Ascending aorta (tissue), 2 donors: ENCODE measurements around the gene ETNK2. TPM values are rescaled to one million over a fixed set of nuclear protein-coding genes. Genes with fewer than 3 reads are reported as not detected.

Experiments
- DNase-seq, 2 donors: peaks; one replicate each; pipeline ENCODE4 v3.0.0-alpha.2; 2019; ENCODE audit warnings: low spot score in 2 of 2
- H3K27ac ChIP-seq, 2 donors: fragments of 200-600 bp; sonication (generic); one replicate each; pipeline ENCODE4 v1.5.1; 2016 to 2017; ENCODE audit warnings: mild to moderate bottlenecking in 1 of 2
- H3K27me3 ChIP-seq: fragments of 200-600 bp; sonication (generic); one replicate; pipeline ENCODE4 v1.5.1; 2017
- H3K36me3 ChIP-seq, 2 donors: fragments of 200-600 bp; sonication (generic); one replicate each; pipeline ENCODE4 v1.5.1; 2016
- H3K4me1 ChIP-seq, 2 donors: fragments of 200-600 bp; sonication (generic); one replicate each; pipeline ENCODE4 v1.5.1; 2016 to 2017; ENCODE audit warnings: mild to moderate bottlenecking in 1 of 2
- H3K4me3 ChIP-seq, 2 donors: fragments of 200-600 bp; sonication (generic); one replicate each; pipeline ENCODE4 v1.5.1; 2016 to 2017; ENCODE audit warnings: mild to moderate bottlenecking in 1 of 2
- H3K9me3 ChIP-seq, 2 donors: fragments of 200-600 bp; sonication (generic); one replicate each; pipeline ENCODE4 v1.5.1; 2016
- intact Hi-C: fragments of 100-400 bp; cut with DNase I; formaldehyde crosslinking; loops from one replicate; pipeline ENCODE4 v1.15.1; 2023
- total RNA-seq: library from RNA; depleted of rRNA; stranded (reverse); fragments of >200 nt; gene quantifications from one replicate; pipeline ENCODE4 v1.1.0, GENCODE V29; 2016
- TF ChIP-seq, protein P1 (sequence below), 3 experiments: fragments of 200-600 bp in 2 of 3; fragments of 450-650 bp in 1 of 3; sonication (generic) in 2 of 3; IDR thresholded peaks; one replicate each; pipeline ENCODE4 v1.5.1; 2016 to 2019; ENCODE audit warnings: antibody characterized with exemption in 3 of 3, mild to moderate bottlenecking in 1 of 3, moderate library complexity in 1 of 3

Gene ETNK2
- total RNA-seq, 1 donor from 2014 or later: 22.0 TPM

DNA sequence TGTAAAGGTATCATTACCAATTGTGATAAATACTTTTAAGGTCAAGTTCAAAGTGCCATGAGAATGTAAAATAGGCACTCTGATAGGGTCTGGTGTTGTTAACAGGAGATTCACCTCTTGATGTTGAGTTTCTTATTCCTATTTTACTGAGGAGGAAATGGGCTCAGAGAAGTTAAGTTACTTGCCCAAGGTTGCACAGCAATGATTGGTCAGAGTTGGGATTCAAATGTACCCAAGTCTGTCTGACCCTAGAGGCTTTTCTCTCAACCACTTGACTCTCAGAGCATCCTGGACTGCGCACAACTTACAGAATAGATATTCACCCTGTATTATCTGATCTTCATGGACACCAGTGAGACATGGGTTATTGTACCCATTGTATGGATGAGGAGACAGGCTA, 45.0 kb downstream of the ETNK2 start:
- TF ChIP-seq, protein P1, sequence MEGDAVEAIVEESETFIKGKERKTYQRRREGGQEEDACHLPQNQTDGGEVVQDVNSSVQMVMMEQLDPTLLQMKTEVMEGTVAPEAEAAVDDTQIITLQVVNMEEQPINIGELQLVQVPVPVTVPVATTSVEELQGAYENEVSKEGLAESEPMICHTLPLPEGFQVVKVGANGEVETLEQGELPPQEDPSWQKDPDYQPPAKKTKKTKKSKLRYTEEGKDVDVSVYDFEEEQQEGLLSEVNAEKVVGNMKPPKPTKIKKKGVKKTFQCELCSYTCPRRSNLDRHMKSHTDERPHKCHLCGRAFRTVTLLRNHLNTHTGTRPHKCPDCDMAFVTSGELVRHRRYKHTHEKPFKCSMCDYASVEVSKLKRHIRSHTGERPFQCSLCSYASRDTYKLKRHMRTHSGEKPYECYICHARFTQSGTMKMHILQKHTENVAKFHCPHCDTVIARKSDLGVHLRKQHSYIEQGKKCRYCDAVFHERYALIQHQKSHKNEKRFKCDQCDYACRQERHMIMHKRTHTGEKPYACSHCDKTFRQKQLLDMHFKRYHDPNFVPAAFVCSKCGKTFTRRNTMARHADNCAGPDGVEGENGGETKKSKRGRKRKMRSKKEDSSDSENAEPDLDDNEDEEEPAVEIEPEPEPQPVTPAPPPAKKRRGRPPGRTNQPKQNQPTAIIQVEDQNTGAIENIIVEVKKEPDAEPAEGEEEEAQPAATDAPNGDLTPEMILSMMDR (IDR thresholded peaks at IDR 0.05): no peak
- Histone ChIP-seq H3K4me3 (no peak overlapping the region), H3K27me3 (no peaks in the 10 kb centered on the region), H3K4me1 (peaks cover 0 to 23% of the 10 kb centered on the region in 2 donors), H3K9me3 (no peaks in the 10 kb centered on the region), H3K36me3 (no peaks in the 10 kb centered on the region), H3K27ac (no peak overlapping the region)
- intact Hi-C loops: no loop called here
- no peak for DNase-seq

DNA sequence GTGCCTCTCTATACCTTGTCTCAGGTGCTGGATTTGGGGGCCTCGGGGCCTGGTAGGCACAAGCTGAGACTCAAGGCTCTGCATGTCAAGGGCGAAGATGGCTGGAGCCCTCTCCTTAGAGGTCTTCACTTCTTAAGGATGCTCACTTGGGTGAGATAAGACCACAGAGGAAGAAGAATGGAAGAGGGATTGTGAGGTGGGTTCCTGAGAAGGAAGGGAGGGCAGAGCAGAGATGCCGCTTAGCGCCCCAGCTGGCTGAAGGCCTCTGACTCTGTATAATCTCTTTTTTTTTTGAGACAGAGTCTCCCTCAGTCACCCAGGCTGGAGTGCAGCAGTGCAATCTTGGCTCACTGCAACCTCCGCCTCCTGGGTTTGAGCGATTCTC, 46.7 kb downstream of the ETNK2 start:
- DNase-seq: no peak
- intact Hi-C loops: no loop called here
- Histone ChIP-seq H3K27me3 (no peaks in the 10 kb centered on the region), H3K4me3 (no peak overlapping the region), H3K4me1 (peaks cover 0 to 23% of the 10 kb centered on the region in 2 donors), H3K27ac (no peak overlapping the region), H3K9me3 (no peaks in the 10 kb centered on the region), H3K36me3 (no peaks in the 10 kb centered on the region)
- TF ChIP-seq, protein P1 (IDR thresholded peaks at IDR 0.05): no peak

DNA sequence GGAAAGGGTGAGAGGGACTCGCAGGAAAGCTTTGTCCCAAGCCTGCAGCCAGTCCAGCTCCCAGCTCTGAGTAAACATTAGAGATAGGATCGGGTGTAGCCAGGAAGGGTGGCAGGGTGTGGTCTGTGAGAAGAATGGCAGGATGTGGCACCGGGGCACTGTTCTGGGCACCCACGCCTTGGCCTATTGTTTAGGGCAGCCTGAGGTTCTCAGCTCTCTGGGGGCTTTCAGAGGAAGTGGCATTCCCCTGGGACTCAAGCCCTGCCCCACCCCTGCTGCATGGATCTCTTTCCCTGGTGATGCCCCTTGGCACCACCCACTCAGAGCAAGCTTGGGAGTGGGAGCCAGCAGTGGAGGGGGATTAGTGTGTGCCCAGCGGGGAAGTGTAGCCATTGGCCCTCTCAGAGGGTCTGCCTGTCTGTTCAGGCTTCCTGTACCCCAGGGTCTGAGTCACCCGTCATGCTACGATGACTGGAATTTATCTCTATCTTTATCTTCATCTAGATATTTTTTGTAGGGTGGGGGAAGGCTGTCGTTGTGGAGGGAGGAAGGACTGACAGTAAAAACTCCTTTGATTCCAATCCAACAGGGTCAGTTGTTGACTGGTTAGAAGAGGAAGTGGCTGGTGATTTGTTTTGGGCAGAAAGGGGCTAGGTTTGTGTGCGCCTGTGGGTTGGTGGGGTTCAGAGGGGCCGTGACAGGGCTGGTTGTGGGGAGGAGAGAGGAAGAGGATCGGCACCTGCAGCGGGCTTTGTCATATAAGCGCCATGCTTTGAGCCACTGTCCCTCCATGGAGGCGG, 47.3 kb downstream of the ETNK2 start:
- no peak overlapping the region for H3K4me3 ChIP-seq
- TF ChIP-seq, protein P1 (IDR thresholded peaks at IDR 0.05): no peak
- no peaks in the 10 kb centered on the region for H3K9me3 ChIP-seq
- intact Hi-C loops: no loop called here
- H3K27me3 ChIP-seq: no peaks in the 10 kb centered on the region
- peak overlapping the region in 1 of 2 donors; percentile 19 for H3K27ac ChIP-seq
- H3K36me3 ChIP-seq: no peaks in the 10 kb centered on the region
- no peak for DNase-seq
- H3K4me1 ChIP-seq: peaks cover 0 to 23% of the 10 kb centered on the region in 2 donors

DNA sequence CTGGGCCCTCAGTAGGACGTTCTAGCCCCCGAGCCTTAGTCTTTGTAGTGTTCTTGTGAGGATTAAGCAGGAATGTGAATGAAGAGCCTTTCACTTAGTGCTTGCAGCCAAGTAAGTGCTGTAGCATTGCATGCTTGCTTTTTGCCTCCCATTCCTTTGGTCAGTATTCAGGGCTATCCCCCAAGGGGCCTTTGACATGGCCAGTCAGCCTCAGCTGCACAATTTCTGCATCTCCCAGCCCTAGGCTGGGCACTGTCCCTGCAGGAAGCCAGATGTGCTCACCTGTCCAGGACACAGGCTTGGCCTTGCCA, 48.5 kb downstream of the ETNK2 start:
- TF ChIP-seq, protein P1 (IDR thresholded peaks at IDR 0.05): no peak
- Histone ChIP-seq H3K27me3 (no peaks in the 10 kb centered on the region), H3K4me1 (peaks cover 0 to 21% of the 10 kb centered on the region in 2 donors), H3K9me3 (no peaks in the 10 kb centered on the region), H3K36me3 (no peaks in the 10 kb centered on the region), H3K27ac (peak overlapping the region in 1 of 2 donors; percentile 19), H3K4me3 (no peak overlapping the region)
- intact Hi-C loops: no loop called here
- DNase-seq: no peak

DNA sequence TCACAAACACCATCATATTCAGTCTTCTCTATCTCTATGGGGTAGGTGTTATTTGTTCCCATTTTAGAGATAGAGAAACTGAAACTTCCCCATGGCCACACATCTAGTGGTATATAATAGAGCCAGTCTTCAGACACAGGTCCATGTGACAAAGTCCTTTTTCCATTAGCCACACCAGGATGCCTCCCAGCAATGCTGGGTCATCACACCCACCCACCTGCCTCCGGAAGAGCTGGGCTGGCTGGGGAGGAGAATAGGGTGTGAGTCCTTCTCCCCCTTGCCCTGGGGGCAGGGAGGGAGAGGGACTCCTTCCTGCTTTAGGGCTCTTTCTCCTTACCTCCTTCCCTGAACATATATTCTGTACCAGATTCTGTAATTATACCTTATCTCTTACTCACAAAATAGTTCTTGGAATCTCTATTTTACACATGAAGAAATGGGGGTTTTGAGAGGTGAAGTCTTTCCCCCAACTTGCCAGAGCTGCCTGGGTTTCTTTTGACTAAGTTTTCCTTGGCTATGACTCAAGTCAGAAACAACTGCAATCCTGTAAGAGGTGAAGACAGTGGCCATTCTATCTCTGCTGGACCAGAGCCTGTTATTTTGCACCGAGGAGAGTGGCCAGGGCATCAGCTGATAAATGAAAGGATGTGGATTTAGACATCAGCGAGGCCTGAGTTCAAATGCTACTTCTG, 49.0 kb downstream of the ETNK2 start:
- Histone ChIP-seq H3K27ac (peak overlapping the region in 1 of 2 donors; percentile 19), H3K4me1 (peaks cover 0 to 21% of the 10 kb centered on the region in 2 donors), H3K9me3 (no peaks in the 10 kb centered on the region), H3K27me3 (no peaks in the 10 kb centered on the region), H3K4me3 (peak overlapping the region in 1 of 2 donors; percentile 2), H3K36me3 (no peaks in the 10 kb centered on the region)
- intact Hi-C loops: no loop called here
- TF ChIP-seq, protein P1 (IDR thresholded peaks at IDR 0.05): no peak
- DNase-seq: no peak
